BE2C (cell line): ENCODE results near the gene RUSF1.

Source experiments
- DNase-seq: peaks from one replicate; pipeline ENCODE4 v3.0.0-alpha.2; 2020
- H3K27me3 ChIP-seq: fragments of 250-450 bp; sonication (Bioruptor Pico); 2 replicates; pipeline ENCODE4 v1.5.1; 2020; ENCODE audit warnings: mild to moderate bottlenecking
- H3K36me3 ChIP-seq: fragments of 250-450 bp; sonication (Bioruptor Pico); 2 replicates; pipeline ENCODE4 v1.5.1; 2020; ENCODE audit warnings: mild to moderate bottlenecking
- H3K4me1 ChIP-seq: fragments of 250-450 bp; sonication (Bioruptor Pico); 2 replicates; pipeline ENCODE4 v1.5.1; 2020
- H3K4me3 ChIP-seq: 2 replicates; pipeline ENCODE4 v1.5.1; 2011; ENCODE audit warnings: low read depth, low read length
- H3K9me3 ChIP-seq: fragments of 250-450 bp; sonication (Bioruptor Pico); 2 replicates; pipeline ENCODE4 v1.5.1; 2020
- CTCF ChIP-seq: IDR thresholded peaks from 2 replicates; pipeline ENCODE4 v1.5.1; 2012; ENCODE audit warnings: mild to moderate bottlenecking, low read depth, low read length

Gene RUSF1

GRCh38 chr16:31479751-31480150, 28.4 kb downstream of the RUSF1 start:
- no peaks in the 10 kb centered on the region for H3K9me3 ChIP-seq
- no peaks in the 10 kb centered on the region for H3K36me3 ChIP-seq
- no peaks in the 10 kb centered on the region for H3K27me3 ChIP-seq
- no peaks in the 10 kb centered on the region for H3K4me1 ChIP-seq
- no peak for TF ChIP-seq CTCF
- no peak for DNase-seq
- no peak overlapping the region for H3K4me3 ChIP-seq

DNA sequence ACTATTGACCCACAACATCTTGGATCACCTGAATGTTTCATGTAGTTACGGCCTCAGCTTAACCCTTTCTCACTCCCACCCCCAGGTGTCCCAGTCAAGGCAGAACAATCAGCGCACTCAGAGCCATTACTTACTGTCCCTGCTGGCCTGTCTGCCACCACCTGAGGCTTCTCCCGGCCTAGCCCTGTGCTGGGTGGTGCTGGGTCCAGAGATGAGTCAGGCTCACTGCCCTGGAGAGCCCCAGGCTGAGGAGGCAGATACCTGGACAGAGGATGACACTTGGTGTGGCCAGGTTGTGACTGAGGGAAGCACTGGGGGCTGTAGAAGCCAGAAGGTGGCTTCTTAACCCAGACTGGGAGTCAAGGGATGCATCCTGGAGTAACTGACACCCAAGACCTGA, 29.2 kb downstream of the RUSF1 start:
- TF ChIP-seq CTCF: no peak
- Histone ChIP-seq H3K36me3 (no peaks in the 10 kb centered on the region), H3K4me3 (no peak overlapping the region), H3K9me3 (no peaks in the 10 kb centered on the region), H3K4me1 (no peaks in the 10 kb centered on the region), H3K27me3 (no peaks in the 10 kb centered on the region)
- no peak for DNase-seq

- no peak for DNase-seq
- no peak for TF ChIP-seq CTCF
- H3K4me3 ChIP-seq: no peak overlapping the region
Measured at GRCh38 chr16:31477220-31478216, 30.7 kb downstream of the RUSF1 start.

GRCh38 chr16:31476303-31477219, 31.6 kb downstream of the RUSF1 start:
- H3K36me3 ChIP-seq: no peaks in the 10 kb centered on the region; the same call in 1 of the 2 replicates
- DNase-seq: no peak
- H3K27me3 ChIP-seq: no peaks in the 10 kb centered on the region
- H3K4me1 ChIP-seq: peaks cover 4% of the 10 kb centered on the region; the same call in 1 of the 2 replicates
- no peaks in the 10 kb centered on the region for H3K9me3 ChIP-seq
- no peak for TF ChIP-seq CTCF
- no peak overlapping the region for H3K4me3 ChIP-seq

More at GRCh38 chr16:31477220-31478216, 30.7 kb downstream of the RUSF1 start:
- H3K36me3 ChIP-seq: no peaks in the 10 kb centered on the region; the same call in 1 of the 2 replicates
- peaks cover 4% of the 10 kb centered on the region; the same call in 1 of the 2 replicates for H3K4me1 ChIP-seq
- no peaks in the 10 kb centered on the region for H3K9me3 ChIP-seq
- H3K27me3 ChIP-seq: no peaks in the 10 kb centered on the region

DNA sequence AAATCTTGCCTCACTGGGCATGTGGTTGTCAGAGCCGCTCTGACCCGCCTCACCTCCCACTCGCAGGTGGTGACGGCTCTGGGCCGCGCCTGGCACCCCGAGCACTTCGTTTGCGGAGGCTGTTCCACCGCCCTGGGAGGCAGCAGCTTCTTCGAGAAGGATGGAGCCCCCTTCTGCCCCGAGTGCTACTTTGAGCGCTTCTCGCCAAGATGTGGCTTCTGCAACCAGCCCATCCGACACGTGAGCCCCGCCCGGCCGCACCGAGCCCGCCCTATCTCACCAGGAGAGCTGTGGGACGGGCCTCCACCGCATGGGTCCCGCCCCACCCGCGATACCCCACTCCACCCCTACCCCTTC, 32.3 kb downstream of the RUSF1 start:
- DNase-seq: no peak
- H3K9me3 ChIP-seq: no peaks in the 10 kb centered on the region
- peaks cover 4% of the 10 kb centered on the region; the same call in 1 of the 2 replicates for H3K4me1 ChIP-seq

More for the DNA sequence above, 32.3 kb downstream of the RUSF1 start:
- Histone ChIP-seq H3K4me3 (no peak overlapping the region), H3K36me3 (no peaks in the 10 kb centered on the region; the same call in 1 of the 2 replicates), H3K27me3 (no peaks in the 10 kb centered on the region)
- TF ChIP-seq CTCF: no peak
